Loucy (cell line): ENCODE data around the gene CZIB.

Experiments
- H2AFZ ChIP-seq: fragments of 200-600 bp; sonication (generic); 2 replicates; pipeline ENCODE4 v1.6.0; 2016; ENCODE audit warnings: antibody characterized with exemption, mild to moderate bottlenecking, low read length, moderate library complexity
- H3F3A ChIP-seq: fragments of 200-600 bp; 2 replicates; pipeline ENCODE4 v1.6.0; 2016; ENCODE audit warnings: antibody characterized with exemption, low read depth, mild to moderate bottlenecking
- H3K27me3 ChIP-seq: fragments of 200-600 bp; sonication (generic); 2 replicates; pipeline ENCODE4 v1.6.1; 2014; ENCODE audit warnings: low read length, mild to moderate bottlenecking; ENCODE audit not compliant: insufficient read depth, poor library complexity, severe bottlenecking
- H3K36me3 ChIP-seq: fragments of 200-600 bp; sonication (generic); 2 replicates; pipeline ENCODE4 v1.6.1; 2016; ENCODE audit warnings: low read length; ENCODE audit not compliant: insufficient read depth
- H3K4me1 ChIP-seq: fragments of 200-600 bp; sonication (generic); 2 replicates; pipeline ENCODE4 v1.5.1; 2014; ENCODE audit warnings: low read length, mild to moderate bottlenecking; ENCODE audit not compliant: insufficient read depth, poor library complexity, severe bottlenecking
- H3K4me2 ChIP-seq: fragments of 200-600 bp; sonication (generic); 2 replicates; pipeline ENCODE4 v1.6.0; 2014; ENCODE audit warnings: antibody characterized with exemption, low read length, low read depth, mild to moderate bottlenecking; ENCODE audit not compliant: poor library complexity, severe bottlenecking
- H3K4me3 ChIP-seq: fragments of 200-600 bp; sonication (generic); 2 replicates; pipeline ENCODE4 v1.5.1; 2014; ENCODE audit warnings: low read length, mild to moderate bottlenecking, mixed read lengths; ENCODE audit not compliant: poor library complexity, severe bottlenecking
- H3K79me2 ChIP-seq: fragments of 200-600 bp; sonication (generic); 2 replicates; pipeline ENCODE4 v1.6.1; 2014; ENCODE audit warnings: low read length; ENCODE audit not compliant: insufficient read depth
- H3K9ac ChIP-seq: fragments of 200-600 bp; sonication (generic); 2 replicates; pipeline ENCODE4 v1.6.0; 2014; ENCODE audit warnings: mild to moderate bottlenecking, low read depth, low read length, moderate library complexity; ENCODE audit not compliant: poor library complexity, severe bottlenecking
- H3K9me2 ChIP-seq: fragments of 200-600 bp; sonication (generic); replicated peaks from 2 replicates; pipeline ENCODE4 v1.6.1; 2016; ENCODE audit warnings: low read depth, low read length, mixed read lengths
- H3K9me3 ChIP-seq: fragments of 200-600 bp; sonication (generic); 2 replicates; pipeline ENCODE4 v1.6.1; 2014; ENCODE audit warnings: mild to moderate bottlenecking, antibody characterized with exemption, low read length, low read depth; ENCODE audit not compliant: insufficient read depth
- H4K20me1 ChIP-seq: fragments of 200-600 bp; sonication (generic); 2 replicates; pipeline ENCODE4 v1.6.0; 2014; ENCODE audit warnings: antibody characterized with exemption, low read length, mild to moderate bottlenecking; ENCODE audit not compliant: insufficient read depth, poor library complexity, severe bottlenecking
- CTCF ChIP-seq: fragments of 200-600 bp; sonication (generic); conservative IDR thresholded peaks from 2 replicates; pipeline ENCODE4 v1.5.1; 2014; ENCODE audit warnings: mild to moderate bottlenecking, antibody characterized with exemption, low read length
- EZH2phosphoT487 ChIP-seq: fragments of 200-600 bp; IDR thresholded peaks from 2 replicates; pipeline ENCODE4 v1.6.1; 2018; ENCODE audit warnings: antibody characterized with exemption, mild to moderate bottlenecking, moderate library complexity, borderline replicate concordance

The CZIB gene

GRCh38 chr1:53255031-53255430 is 34.6 kb upstream of the CZIB start:
- Histone ChIP-seq H3K9me2 (no peaks in the 10 kb centered on the region), H3K36me3 (peaks cover 72% of the 10 kb centered on the region; the same call in 1 of the 2 replicates)
- TF ChIP-seq EZH2phosphoT487 (no peak), CTCF (no peak; the same call in 1 of the 2 replicates)

GRCh38 chr1:53254011-53254640 is 33.7 kb upstream of the CZIB start:
- no peaks in the 10 kb centered on the region for H3F3A ChIP-seq
- peaks cover 71% of the 10 kb centered on the region; the same call in 1 of the 2 replicates for H3K36me3 ChIP-seq
- H3K9me2 ChIP-seq: no peaks in the 10 kb centered on the region
- no peak overlapping the region for H3K9ac ChIP-seq
- no peaks in the 10 kb centered on the region for H3K79me2 ChIP-seq
- H4K20me1 ChIP-seq: no peaks in the 10 kb centered on the region
- H2AFZ ChIP-seq: no peak overlapping the region
- no peaks in the 10 kb centered on the region for H3K9me3 ChIP-seq
- no peaks in the 10 kb centered on the region for H3K27me3 ChIP-seq
- TF ChIP-seq EZH2phosphoT487: no peak
- TF ChIP-seq CTCF: no peak
- no peak overlapping the region for H3K4me2 ChIP-seq
- H3K4me3 ChIP-seq: no peak overlapping the region
- H3K4me1 ChIP-seq: no peaks in the 10 kb centered on the region

More at GRCh38 chr1:53255031-53255430, 34.6 kb upstream of the CZIB start:
- Histone ChIP-seq H3K4me1 (no peaks in the 10 kb centered on the region), H2AFZ (no peak overlapping the region), H3K9me3 (no peaks in the 10 kb centered on the region), H3K79me2 (no peaks in the 10 kb centered on the region), H3F3A (no peaks in the 10 kb centered on the region), H3K9ac (no peak overlapping the region), H3K4me2 (no peak overlapping the region), H3K4me3 (no peak overlapping the region), H3K27me3 (no peaks in the 10 kb centered on the region), H4K20me1 (no peaks in the 10 kb centered on the region)

- H3K9ac ChIP-seq: no peak overlapping the region
- H3K4me1 ChIP-seq: no peaks in the 10 kb centered on the region
- no peaks in the 10 kb centered on the region for H3K79me2 ChIP-seq
- H3F3A ChIP-seq: no peaks in the 10 kb centered on the region
- TF ChIP-seq EZH2phosphoT487: no peak
- no peak for TF ChIP-seq CTCF
- no peaks in the 10 kb centered on the region for H3K9me2 ChIP-seq
- no peaks in the 10 kb centered on the region for H3K27me3 ChIP-seq
- no peaks in the 10 kb centered on the region for H3K9me3 ChIP-seq
- H3K4me3 ChIP-seq: no peak overlapping the region
- H3K36me3 ChIP-seq: peaks cover 65% of the 10 kb centered on the region; the same call in 1 of the 2 replicates
- no peak overlapping the region for H3K4me2 ChIP-seq
- H4K20me1 ChIP-seq: no peaks in the 10 kb centered on the region
- no peak overlapping the region for H2AFZ ChIP-seq
Measured at GRCh38 chr1:53250325-53250724, 29.9 kb upstream of the CZIB start.
